ENCODE results near the gene SCCPDH. TPM values are rescaled to one million over a fixed set of nuclear protein-coding genes. Genes with fewer than 3 reads are reported as not detected.
A peak's percentile ranks its signal among the peaks of the same experiment; 100 is the strongest.
"Not testable (repeated sequence)": the region's sequence is repeated elsewhere in the genome, so short reads cannot be mapped to it uniquely, and the experiment has no call there.

SCCPDH gene
- total RNA-seq, 2 experiments from 2014 or later, result 23.8 to 24.3 TPM

GRCh38 chr1:246691622-246692495 is 32.4 kb upstream of the SCCPDH start:
- Mint-ChIP-seq H3K4me3 (no peak overlapping the region), H3K27me3 (ENCODE audit: low read depth) (no peaks in the 10 kb centered on the region), H3K27ac (no peak overlapping the region), H3K9me3 (peaks cover 9% of the 10 kb centered on the region), H3K4me1 (ENCODE audit: low read depth) (peaks cover 2% of the 10 kb centered on the region), H3K36me3 (ENCODE audit: low read depth) (no peaks in the 10 kb centered on the region)
- intact Hi-C loops (cut with micrococcal nuclease), result loop anchor here (10.0 kb wide), 1 partner anchor 143 kb away; no protein-coding TSS in a partner anchor
- no peak for DNase-seq
- CTCF ChIA-PET, result interaction anchor here (0.6 kb wide), 1 partner anchor 60 kb away, joined by 4 read pairs; no protein-coding TSS in a partner anchor

- not testable (repeated sequence) for H3K27ac Mint-ChIP-seq; H3K4me1 Mint-ChIP-seq (ENCODE audit: low read depth); H3K36me3 Mint-ChIP-seq (ENCODE audit: low read depth); DNase-seq; H3K9me3 Mint-ChIP-seq; H3K27me3 Mint-ChIP-seq (ENCODE audit: low read depth); H3K4me3 Mint-ChIP-seq
- CTCF ChIA-PET, result interaction anchor here (1.8 kb wide), 1 partner anchor 197 kb away, joined by 8 read pairs; no protein-coding TSS in a partner anchor
- intact Hi-C loops (cut with micrococcal nuclease), result loop anchor here (10.0 kb wide), 1 partner anchor 140 kb away; no protein-coding TSS in a partner anchor
These were observed 29.9 kb upstream of the SCCPDH start for GRCh38 chr1:246694213-246694895.

GRCh38 chr1:246695136-246695535 is 29.1 kb upstream of the SCCPDH start:
- Mint-ChIP-seq H3K27me3 (ENCODE audit: low read depth) (no peaks in the 10 kb centered on the region), H3K27ac (no peak overlapping the region)
- CTCF ChIA-PET, result interaction anchor here (1.2 to 1.8 kb wide), 3 partner anchors 11 to 197 kb away, joined by 4 to 8 read pairs (median 4); no protein-coding TSS in a partner anchor

GRCh38 chr1:246695666-246696065 is 28.5 kb upstream of the SCCPDH start:
- Mint-ChIP-seq H3K4me3 (no peak overlapping the region), H3K27me3 (ENCODE audit: low read depth) (no peaks in the 10 kb centered on the region), H3K4me1 (ENCODE audit: low read depth) (peaks cover 2% of the 10 kb centered on the region), H3K9me3 (peaks cover 9% of the 10 kb centered on the region), H3K36me3 (ENCODE audit: low read depth) (no peaks in the 10 kb centered on the region), H3K27ac (no peak overlapping the region)
- no peak for DNase-seq
- intact Hi-C loops (cut with micrococcal nuclease), result loop anchor here (5.0 to 10.0 kb wide), 2 partner anchors 139 to 683 kb away; no protein-coding TSS in a partner anchor
- CTCF ChIA-PET, result interaction anchor here (0.5 to 1.8 kb wide), 7 partner anchors 12 to 939 kb away, joined by 3 to 8 read pairs (median 4); no protein-coding TSS in a partner anchor

More at GRCh38 chr1:246695136-246695535, 29.1 kb upstream of the SCCPDH start:
- intact Hi-C loops (cut with micrococcal nuclease), result loop anchor here (5.0 to 10.0 kb wide), 2 partner anchors 140 to 683 kb away; no protein-coding TSS in a partner anchor
- H3K4me3 Mint-ChIP-seq, result no peak overlapping the region
- peaks cover 2% of the 10 kb centered on the region for H3K4me1 Mint-ChIP-seq (ENCODE audit: low read depth)
- H3K9me3 Mint-ChIP-seq, result peaks cover 9% of the 10 kb centered on the region
- no peak for DNase-seq
- H3K36me3 Mint-ChIP-seq (ENCODE audit: low read depth), result no peaks in the 10 kb centered on the region

- Mint-ChIP-seq H3K27me3 (ENCODE audit: low read depth) (peaks cover under 1% of the 10 kb centered on the region), H3K36me3 (ENCODE audit: low read depth) (no peaks in the 10 kb centered on the region), H3K9me3 (peaks cover 7% of the 10 kb centered on the region), H3K27ac (peak overlapping the region; percentile 30), H3K4me1 (ENCODE audit: low read depth) (peaks cover 2% of the 10 kb centered on the region), H3K4me3 (peak overlapping the region; percentile 32)
- CTCF ChIA-PET, result no interaction called here
- intact Hi-C loops (cut with micrococcal nuclease), result loop anchor here (1.0 to 10.0 kb wide), 10 partner anchors 9 to 1544 kb away; partner anchors contain the start of genes CNST, KIF26B, SCCPDH and TFB2M
- DNase-seq, result no peak
These were observed 25.6 kb upstream of the SCCPDH start for GRCh38 chr1:246698466-246699094.

GRCh38 chr1:246699095-246699735 is 25.0 kb upstream of the SCCPDH start:
- CTCF ChIA-PET, result interaction anchor here (0.7 to 2.0 kb wide), 3 partner anchors 201 to 408 kb away, joined by 3 to 9 read pairs (median 4); no protein-coding TSS in a partner anchor
- Mint-ChIP-seq H3K9me3 (peaks cover 4% of the 10 kb centered on the region), H3K36me3 (ENCODE audit: low read depth) (no peaks in the 10 kb centered on the region), H3K4me1 (ENCODE audit: low read depth) (peaks cover 2% of the 10 kb centered on the region), H3K27me3 (ENCODE audit: low read depth) (peaks cover 6% of the 10 kb centered on the region), H3K4me3 (peak overlapping the region; percentile 32), H3K27ac (peak overlapping the region; percentile 30)
- peak; percentile 93 for DNase-seq
- intact Hi-C loops (cut with micrococcal nuclease), result loop anchor here (1.0 to 10.0 kb wide), 10 partner anchors 10 to 1545 kb away; partner anchors contain the start of genes CNST, KIF26B, SCCPDH and TFB2M

- no peak overlapping the region for H3K4me3 Mint-ChIP-seq
- peaks cover 4% of the 10 kb centered on the region for H3K4me1 Mint-ChIP-seq (ENCODE audit: low read depth)
- CTCF ChIA-PET, result interaction anchor here (0.6 to 0.9 kb wide), 2 partner anchors 15 to 248 kb away, joined by 3 to 6 read pairs; no protein-coding TSS in a partner anchor
- no peaks in the 10 kb centered on the region for H3K36me3 Mint-ChIP-seq (ENCODE audit: low read depth)
- DNase-seq, result no peak
- no peaks in the 10 kb centered on the region for H3K9me3 Mint-ChIP-seq
- peaks cover 6% of the 10 kb centered on the region for H3K27me3 Mint-ChIP-seq (ENCODE audit: low read depth)
- no peak overlapping the region for H3K27ac Mint-ChIP-seq
- intact Hi-C loops (cut with micrococcal nuclease), result no loop called here
These were observed 20.6 kb upstream of the SCCPDH start for GRCh38 chr1:246703581-246703980.

GRCh38 chr1:246705368-246705767 is 18.8 kb upstream of the SCCPDH start:
- peaks cover 2% of the 10 kb centered on the region for H3K9me3 Mint-ChIP-seq
- no peak for DNase-seq
- peaks cover 7% of the 10 kb centered on the region for H3K27me3 Mint-ChIP-seq (ENCODE audit: low read depth)
- no peaks in the 10 kb centered on the region for H3K36me3 Mint-ChIP-seq (ENCODE audit: low read depth)
- peaks cover 2% of the 10 kb centered on the region for H3K4me1 Mint-ChIP-seq (ENCODE audit: low read depth)
- CTCF ChIA-PET, result no interaction called here
- H3K4me3 Mint-ChIP-seq, result no peak overlapping the region
- intact Hi-C loops (cut with micrococcal nuclease), result no loop called here
- no peak overlapping the region for H3K27ac Mint-ChIP-seq

- H3K9me3 Mint-ChIP-seq, result peaks cover 2% of the 10 kb centered on the region
- DNase-seq, result no peak
- H3K4me1 Mint-ChIP-seq (ENCODE audit: low read depth), result peaks cover 2% of the 10 kb centered on the region
- no peak overlapping the region for H3K27ac Mint-ChIP-seq
- no peak overlapping the region for H3K4me3 Mint-ChIP-seq
- CTCF ChIA-PET, result interaction anchor here (1.0 to 1.5 kb wide), 2 partner anchors 12 to 48 kb away, joined by 4 read pairs; no protein-coding TSS in a partner anchor
- intact Hi-C loops (cut with micrococcal nuclease), result no loop called here
- peaks cover 11% of the 10 kb centered on the region for H3K27me3 Mint-ChIP-seq (ENCODE audit: low read depth)
- H3K36me3 Mint-ChIP-seq (ENCODE audit: low read depth), result no peaks in the 10 kb centered on the region
These were observed 16.0 kb upstream of the SCCPDH start for GRCh38 chr1:246708166-246708565.

GRCh38 chr1:246709196-246709595 is 15.0 kb upstream of the SCCPDH start:
- intact Hi-C loops (cut with micrococcal nuclease), result no loop called here
- peaks cover 5% of the 10 kb centered on the region for H3K27me3 Mint-ChIP-seq (ENCODE audit: low read depth)
- no peak overlapping the region for H3K4me3 Mint-ChIP-seq
- H3K36me3 Mint-ChIP-seq (ENCODE audit: low read depth), result no peaks in the 10 kb centered on the region
- H3K27ac Mint-ChIP-seq, result no peak overlapping the region
- H3K9me3 Mint-ChIP-seq, result peaks cover 2% of the 10 kb centered on the region
- CTCF ChIA-PET, result interaction anchor here (0.7 to 1.5 kb wide), 2 partner anchors 13 to 172 kb away, joined by 3 to 4 read pairs; no protein-coding TSS in a partner anchor
- DNase-seq, result no peak
- peaks cover 2% of the 10 kb centered on the region for H3K4me1 Mint-ChIP-seq (ENCODE audit: low read depth)

GRCh38 chr1:246709835-246710234 is 14.4 kb upstream of the SCCPDH start:
- H3K4me3 Mint-ChIP-seq, result no peak overlapping the region
- CTCF ChIA-PET, result interaction anchor here (0.7 kb wide), 1 partner anchor 173 kb away, joined by 3 read pairs; no protein-coding TSS in a partner anchor
- H3K9me3 Mint-ChIP-seq, result peaks cover 2% of the 10 kb centered on the region
- no peak overlapping the region for H3K27ac Mint-ChIP-seq
- no peak for DNase-seq
- peaks cover 2% of the 10 kb centered on the region for H3K4me1 Mint-ChIP-seq (ENCODE audit: low read depth)
- intact Hi-C loops (cut with micrococcal nuclease), result no loop called here
- H3K36me3 Mint-ChIP-seq (ENCODE audit: low read depth), result no peaks in the 10 kb centered on the region
- peaks cover 5% of the 10 kb centered on the region for H3K27me3 Mint-ChIP-seq (ENCODE audit: low read depth)

All from activated naive CD4-positive, alpha-beta T cell treated with anti-CD3 and anti-CD28 coated beads for 36 hours (primary cell).